ENCODE measurements around the gene TRPM3.

DNA sequence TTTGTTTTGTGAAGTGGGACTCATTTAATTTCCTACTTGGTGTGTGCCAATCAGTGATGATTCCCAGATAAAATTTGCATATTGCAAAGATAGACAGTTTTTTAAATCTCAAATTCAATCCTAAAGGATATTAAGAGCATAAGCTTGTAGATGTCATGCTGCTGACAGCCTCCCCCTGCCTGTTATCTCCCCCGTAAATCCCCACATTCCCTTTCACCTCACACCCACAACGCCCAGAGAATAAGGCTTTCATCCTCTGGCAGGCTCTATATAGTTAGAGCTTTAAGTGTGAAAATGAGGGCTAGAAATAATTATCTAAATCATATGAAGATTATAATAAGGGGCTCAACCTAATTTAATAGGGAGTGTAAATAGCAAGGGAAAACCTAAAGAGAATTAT, 265.0 kb downstream of the TRPM3 start:
- TF ChIP-seq CTCF (IDR thresholded peaks at IDR 0.05) (no peak), EZH2 (IDR thresholded peaks at IDR 0.05; ENCODE audit: borderline replicate concordance, insufficient read depth, low read depth, low read length, poor library complexity, severe bottlenecking) (no peak)
